HUES64 (cell line): Measurements from ENCODE around the gene EZH2. TPM values are rescaled to one million over a fixed set of nuclear protein-coding genes. Genes with fewer than 3 reads are reported as not detected.

Source experiments
- H3K27ac ChIP-seq: 2 replicates; pipeline ENCODE4 v1.7.0; 2013; ENCODE audit warnings: low read depth, low read length, inconsistent platforms
- H3K27me3 ChIP-seq: 2 replicates; pipeline ENCODE4 v1.6.1; 2013; ENCODE audit warnings: mild to moderate bottlenecking, low read length; ENCODE audit not compliant: insufficient read depth
- H3K36me3 ChIP-seq: 2 replicates; pipeline ENCODE4 v1.6.1; 2013; ENCODE audit warnings: mild to moderate bottlenecking, low read length; ENCODE audit not compliant: insufficient read depth
- H3K4me1 ChIP-seq: 2 replicates; pipeline ENCODE4 v1.6.1; 2013; ENCODE audit warnings: mild to moderate bottlenecking, low read length, moderate library complexity; ENCODE audit not compliant: insufficient read depth
- H3K4me3 ChIP-seq: 2 replicates; pipeline ENCODE4 v1.5.1; 2013; ENCODE audit warnings: mild to moderate bottlenecking, low read length, moderate library complexity
- H3K9ac ChIP-seq: 2 replicates; pipeline ENCODE4 v1.6.1; 2013; ENCODE audit warnings: mild to moderate bottlenecking, low read depth, low read length
- H3K9me3 ChIP-seq: 2 replicates; pipeline ENCODE4 v1.6.1; 2013; ENCODE audit warnings: low read depth, low read length; ENCODE audit not compliant: insufficient read depth
- WGBS: fragments of 150-250, 120-280 bp; methylation state at CpG from one replicate; pipeline ENCODE4 v1.1.7; 2013; ENCODE audit warnings: missing lambda C conversion rate; 5-methylcytosine and 5-hydroxymethylcytosine counted together
- polyA plus RNA-seq, 2 experiments: library from polyadenylated mRNA; stranded (reverse); fragments of 50-300 nt; gene quantifications; one replicate each; pipeline ENCODE4 v1.2.3, GENCODE V29; 2013

Gene EZH2
- polyA plus RNA-seq (2013, experiment 1 of 2): 57.0 TPM
- polyA plus RNA-seq (2013, experiment 2 of 2): 53.3 TPM

DNA sequence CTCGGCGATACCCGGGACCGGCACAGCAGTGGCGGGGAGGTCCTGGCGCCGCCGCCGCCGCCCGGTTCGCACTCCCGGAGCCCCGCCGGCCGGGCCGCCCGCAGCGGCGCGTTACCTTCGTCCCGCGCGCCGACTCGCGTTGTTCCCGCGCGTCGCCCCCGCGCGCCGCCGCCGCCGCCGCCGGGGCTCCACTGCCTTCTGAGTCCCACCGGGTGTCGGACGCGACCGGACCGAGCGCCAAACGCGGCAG is at the start of gene EZH2:
TSS of gene EZH2 (minus strand) at position 243 of the 250 bp plus-strand sequence. CDS start 36,993 bp downstream, outside the sequence.
- Histone ChIP-seq H3K36me3 (no peaks in the 10 kb centered on the region), H3K9ac (peak within 1 kb of the TSS; percentile 99), H3K4me3 (peak within 1 kb of the TSS; percentile 81), H3K9me3 (no peaks in the 10 kb centered on the region), H3K4me1 (peaks cover 8% of the 10 kb centered on the region), H3K27me3 (no peaks in the 10 kb centered on the region), H3K27ac (peak within 1 kb of the TSS; percentile 95)
- under 1% methylated on average over 50 of the region's 50 CpGs for WGBS

GRCh38 chr7:148931470-148931869 is 47.4 kb upstream of the EZH2 start:
- Histone ChIP-seq H3K27ac (no peak overlapping the region), H3K27me3 (no peaks in the 10 kb centered on the region), H3K4me3 (no peak overlapping the region), H3K9ac (no peak overlapping the region), H3K4me1 (no peaks in the 10 kb centered on the region), H3K36me3 (no peaks in the 10 kb centered on the region), H3K9me3 (no peaks in the 10 kb centered on the region)
- WGBS: 94% methylated on average over 5 of the region's 5 CpGs

- no peak overlapping the region for H3K9ac ChIP-seq
- H3K27ac ChIP-seq: no peak overlapping the region
- H3K36me3 ChIP-seq: no peaks in the 10 kb centered on the region
- no peaks in the 10 kb centered on the region for H3K9me3 ChIP-seq
- no peaks in the 10 kb centered on the region for H3K4me1 ChIP-seq
- no peaks in the 10 kb centered on the region for H3K27me3 ChIP-seq
- WGBS: 91% methylated on average over 10 of the region's 10 CpGs
- H3K4me3 ChIP-seq: no peak overlapping the region
These were observed 46.2 kb upstream of the EZH2 start for GRCh38 chr7:148930335-148930734.

- Histone ChIP-seq H3K4me3 (no peak overlapping the region), H3K27ac (no peak overlapping the region), H3K9ac (no peak overlapping the region), H3K27me3 (no peaks in the 10 kb centered on the region), H3K9me3 (no peaks in the 10 kb centered on the region), H3K36me3 (no peaks in the 10 kb centered on the region), H3K4me1 (no peaks in the 10 kb centered on the region)
- 95% methylated on average over 6 of the region's 6 CpGs for WGBS
These were observed 45.1 kb upstream of the EZH2 start for GRCh38 chr7:148929176-148929575.

- no peaks in the 10 kb centered on the region for H3K9me3 ChIP-seq
- H3K4me3 ChIP-seq: no peak overlapping the region
- no peaks in the 10 kb centered on the region for H3K27me3 ChIP-seq
- H3K9ac ChIP-seq: no peak overlapping the region
- 95% methylated on average over 10 of the region's 10 CpGs for WGBS
- no peak overlapping the region for H3K27ac ChIP-seq
- no peaks in the 10 kb centered on the region for H3K4me1 ChIP-seq
- no peaks in the 10 kb centered on the region for H3K36me3 ChIP-seq
These were observed 43.3 kb upstream of the EZH2 start for GRCh38 chr7:148927123-148928045.

DNA sequence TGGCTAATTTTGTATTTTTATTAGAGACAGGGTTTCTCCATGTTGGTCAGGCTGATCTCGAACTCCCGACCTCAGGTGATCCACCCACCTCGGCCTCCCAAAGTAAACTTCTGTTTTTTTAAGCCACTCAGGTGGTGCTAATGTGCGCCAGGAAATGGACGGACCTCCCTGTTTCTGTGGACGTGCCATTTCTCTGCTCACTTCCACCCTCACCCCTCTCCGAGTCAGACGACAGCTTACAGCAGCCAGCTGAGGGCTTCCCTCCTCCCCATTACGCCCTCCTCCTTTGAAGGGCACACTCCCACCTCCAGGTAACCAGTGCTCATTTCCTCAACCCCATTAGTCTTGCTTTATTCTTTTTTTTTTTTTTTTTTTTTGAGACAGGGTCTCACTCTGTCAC is 41.7 kb upstream of the EZH2 start:
- no peaks in the 10 kb centered on the region for H3K27me3 ChIP-seq
- H3K9me3 ChIP-seq: no peaks in the 10 kb centered on the region
- WGBS: 91% methylated on average over 9 of the region's 9 CpGs
- no peaks in the 10 kb centered on the region for H3K4me1 ChIP-seq
- H3K4me3 ChIP-seq: no peak overlapping the region
- no peak overlapping the region for H3K27ac ChIP-seq
- no peaks in the 10 kb centered on the region for H3K36me3 ChIP-seq
- H3K9ac ChIP-seq: no peak overlapping the region

DNA sequence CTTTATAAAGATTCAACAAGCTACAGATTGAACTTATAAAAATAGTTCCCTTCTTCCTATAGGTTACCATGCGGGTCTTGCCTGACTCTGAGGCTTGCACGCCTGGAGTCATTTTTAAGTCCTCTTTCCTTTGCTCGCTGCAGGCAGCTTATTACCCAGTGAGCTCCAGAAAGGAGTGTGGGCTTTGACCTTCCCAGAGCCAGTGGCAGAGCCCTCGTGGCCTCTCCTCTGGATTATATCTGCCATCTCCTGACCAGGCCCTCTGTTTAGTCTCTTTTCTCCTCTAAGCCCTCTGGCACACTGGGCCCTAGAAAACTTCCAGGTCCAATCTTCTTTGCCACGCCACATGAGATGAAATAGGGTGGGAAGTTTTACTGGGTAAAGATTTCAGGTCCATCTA is 39.9 kb upstream of the EZH2 start:
- Histone ChIP-seq H3K27ac (no peak overlapping the region), H3K4me1 (no peaks in the 10 kb centered on the region), H3K4me3 (no peak overlapping the region), H3K36me3 (no peaks in the 10 kb centered on the region), H3K27me3 (no peaks in the 10 kb centered on the region), H3K9ac (no peak overlapping the region), H3K9me3 (no peaks in the 10 kb centered on the region)
- 94% methylated on average over 5 of the region's 5 CpGs for WGBS

DNA sequence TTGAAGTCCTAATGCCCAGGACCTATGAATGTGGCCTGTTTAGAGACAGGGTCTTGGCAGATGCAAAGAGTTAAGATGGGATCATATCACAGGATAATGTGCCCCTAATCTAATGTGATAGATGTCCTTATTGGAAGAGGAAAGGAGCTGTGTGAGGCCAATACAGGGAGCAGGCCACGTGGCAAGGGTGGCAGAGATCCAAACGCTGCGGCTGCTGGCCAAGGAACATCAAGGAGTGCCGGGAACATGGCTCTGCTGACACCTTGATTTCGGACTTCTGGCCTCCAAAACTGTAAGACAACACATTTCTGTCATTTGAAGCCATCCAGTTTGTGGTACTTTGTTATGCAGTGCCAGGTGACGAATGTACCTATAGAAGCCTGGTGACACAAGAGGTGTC is 37.7 kb upstream of the EZH2 start:
- no peak overlapping the region for H3K4me3 ChIP-seq
- H3K9ac ChIP-seq: no peak overlapping the region
- WGBS: 95% methylated on average over 6 of the region's 6 CpGs
- no peaks in the 10 kb centered on the region for H3K36me3 ChIP-seq
- H3K4me1 ChIP-seq: no peaks in the 10 kb centered on the region
- no peak overlapping the region for H3K27ac ChIP-seq
- H3K27me3 ChIP-seq: no peaks in the 10 kb centered on the region
- no peaks in the 10 kb centered on the region for H3K9me3 ChIP-seq

DNA sequence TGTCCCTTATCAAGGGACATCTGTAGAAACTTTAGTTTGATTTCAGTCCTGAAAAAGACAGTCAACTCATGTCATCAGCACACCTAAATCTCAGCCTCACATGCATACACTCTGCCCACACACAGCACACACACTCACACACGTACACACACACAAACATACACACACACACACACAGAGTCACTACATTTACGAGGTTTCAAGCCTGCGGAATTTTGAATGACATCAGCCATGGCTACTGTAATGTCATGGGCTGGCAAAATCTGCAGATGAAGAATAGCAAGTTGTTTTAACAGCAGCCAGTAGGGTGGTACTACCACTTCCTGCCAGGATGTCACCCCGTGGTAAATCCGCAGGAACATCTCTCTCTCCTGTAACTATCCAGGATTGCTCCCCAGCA is 37.1 kb upstream of the EZH2 start:
- Histone ChIP-seq H3K9me3 (no peaks in the 10 kb centered on the region), H3K9ac (no peak overlapping the region), H3K27me3 (no peaks in the 10 kb centered on the region), H3K27ac (no peak overlapping the region), H3K36me3 (no peaks in the 10 kb centered on the region), H3K4me3 (no peak overlapping the region), H3K4me1 (no peaks in the 10 kb centered on the region)
- WGBS: 76% methylated on average over 5 of the region's 5 CpGs

- 95% methylated on average over 5 of the region's 6 CpGs for WGBS
- no peak overlapping the region for H3K27ac ChIP-seq
- H3K36me3 ChIP-seq: no peaks in the 10 kb centered on the region
These were observed 35.8 kb upstream of the EZH2 start for GRCh38 chr7:148919859-148920258.

DNA sequence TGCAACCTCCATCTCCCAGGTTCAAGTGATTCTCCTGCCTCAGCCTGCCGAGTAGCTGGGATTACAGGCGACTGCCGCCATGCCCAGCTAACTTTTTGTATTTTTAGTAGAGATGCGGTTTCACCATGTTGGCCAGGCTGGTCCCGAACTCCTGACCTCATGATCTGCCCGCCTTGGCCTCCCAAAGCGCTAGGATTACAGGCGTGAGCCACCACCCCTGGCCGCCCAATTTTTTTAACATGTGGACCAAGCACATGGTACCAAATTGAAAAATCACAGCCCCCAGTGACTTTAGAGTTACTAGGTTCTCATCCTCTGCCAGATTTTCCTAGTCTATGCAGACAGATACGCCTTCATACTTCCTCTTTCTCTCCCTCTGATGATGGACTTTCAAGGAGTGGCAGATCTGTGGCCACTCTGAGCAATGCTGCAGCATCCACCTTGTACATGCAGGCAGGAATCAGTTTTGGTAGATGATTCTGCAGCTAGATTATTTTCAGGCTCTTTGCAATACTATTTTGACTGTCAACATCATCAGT is 34.0 kb upstream of the EZH2 start:
- no peak overlapping the region for H3K27ac ChIP-seq
- H3K4me3 ChIP-seq: no peak overlapping the region
- no peaks in the 10 kb centered on the region for H3K36me3 ChIP-seq
- no peaks in the 10 kb centered on the region for H3K9me3 ChIP-seq
- no peaks in the 10 kb centered on the region for H3K27me3 ChIP-seq
- no peak overlapping the region for H3K9ac ChIP-seq
- 89% methylated on average over 10 of the region's 10 CpGs for WGBS
- peaks cover 5% of the 10 kb centered on the region; the same call in 1 of the 2 replicates for H3K4me1 ChIP-seq

More at GRCh38 chr7:148919859-148920258, 35.8 kb upstream of the EZH2 start:
- H3K9ac ChIP-seq: no peak overlapping the region
- no peaks in the 10 kb centered on the region for H3K9me3 ChIP-seq
- no peak overlapping the region for H3K4me3 ChIP-seq
- no peaks in the 10 kb centered on the region for H3K4me1 ChIP-seq
- no peaks in the 10 kb centered on the region for H3K27me3 ChIP-seq
